Measurements from ENCODE around the gene ECEL1.
A peak's percentile ranks its signal among the peaks of the same experiment; 100 is the strongest.

Gene ECEL1

GRCh38 chr2:232525199-232525598 lies 37.6 kb upstream of the ECEL1 start:
- Histone ChIP-seq H3K9me3 (ENCODE audit: severe bottlenecking) (no peaks in the 10 kb centered on the region), H3K27me3 (ENCODE audit: insufficient read depth, poor library complexity, severe bottlenecking) (peaks cover 35% of the 10 kb centered on the region), H3K27ac (ENCODE audit: poor library complexity, severe bottlenecking) (no peak overlapping the region), H3K4me1 (ENCODE audit: insufficient read depth, poor library complexity, severe bottlenecking) (no peaks in the 10 kb centered on the region), H3K36me3 (ENCODE audit: low read depth) (no peaks in the 10 kb centered on the region), H3K4me3 (ENCODE audit: severe bottlenecking) (no peak overlapping the region)
- ATAC-seq (ENCODE audit: low read depth) (no peak), DNase-seq (ENCODE audit: low spot score) (no peak)
- TF ChIP-seq CTCF (IDR thresholded peaks at IDR 0.05; ENCODE audit: poor library complexity, severe bottlenecking): no peak

GRCh38 chr2:232524771-232525170 lies 37.1 kb upstream of the ECEL1 start:
- Histone ChIP-seq H3K27me3 (ENCODE audit: insufficient read depth, poor library complexity, severe bottlenecking) (peaks cover 35% of the 10 kb centered on the region), H3K9me3 (ENCODE audit: severe bottlenecking) (no peaks in the 10 kb centered on the region), H3K36me3 (ENCODE audit: low read depth) (no peaks in the 10 kb centered on the region), H3K27ac (ENCODE audit: poor library complexity, severe bottlenecking) (no peak overlapping the region), H3K4me3 (ENCODE audit: severe bottlenecking) (no peak overlapping the region), H3K4me1 (ENCODE audit: insufficient read depth, poor library complexity, severe bottlenecking) (no peaks in the 10 kb centered on the region)
- TF ChIP-seq CTCF (IDR thresholded peaks at IDR 0.05; ENCODE audit: poor library complexity, severe bottlenecking): no peak
- no peak for ATAC-seq (ENCODE audit: low read depth)
- DNase-seq (ENCODE audit: low spot score): no peak

GRCh38 chr2:232523682-232524597 lies 36.3 kb upstream of the ECEL1 start:
- Histone ChIP-seq H3K4me1 (ENCODE audit: insufficient read depth, poor library complexity, severe bottlenecking) (no peaks in the 10 kb centered on the region), H3K9me3 (ENCODE audit: severe bottlenecking) (no peaks in the 10 kb centered on the region), H3K36me3 (ENCODE audit: low read depth) (no peaks in the 10 kb centered on the region), H3K27ac (ENCODE audit: poor library complexity, severe bottlenecking) (no peak overlapping the region), H3K27me3 (ENCODE audit: insufficient read depth, poor library complexity, severe bottlenecking) (peaks cover 35% of the 10 kb centered on the region), H3K4me3 (ENCODE audit: severe bottlenecking) (peak overlapping the region; percentile 7)
- TF ChIP-seq CTCF (IDR thresholded peaks at IDR 0.05; ENCODE audit: poor library complexity, severe bottlenecking): peak; percentile 17
- no peak for DNase-seq (ENCODE audit: low spot score)
- ATAC-seq (ENCODE audit: low read depth): peak; percentile 56

GRCh38 chr2:232523402-232523681 lies 35.7 kb upstream of the ECEL1 start:
- no peaks in the 10 kb centered on the region for H3K9me3 ChIP-seq (ENCODE audit: severe bottlenecking)
- ATAC-seq (ENCODE audit: low read depth): no peak
- no peak overlapping the region for H3K27ac ChIP-seq (ENCODE audit: poor library complexity, severe bottlenecking)
- peaks cover 35% of the 10 kb centered on the region for H3K27me3 ChIP-seq (ENCODE audit: insufficient read depth, poor library complexity, severe bottlenecking)
- no peak for TF ChIP-seq CTCF (IDR thresholded peaks at IDR 0.05; ENCODE audit: poor library complexity, severe bottlenecking)
- H3K4me1 ChIP-seq (ENCODE audit: insufficient read depth, poor library complexity, severe bottlenecking): no peaks in the 10 kb centered on the region
- no peaks in the 10 kb centered on the region for H3K36me3 ChIP-seq (ENCODE audit: low read depth)
- no peak for DNase-seq (ENCODE audit: low spot score)
- no peak overlapping the region for H3K4me3 ChIP-seq (ENCODE audit: severe bottlenecking)
